ENCODE measurements around the gene KLF7. TPM values are rescaled to one million over a fixed set of nuclear protein-coding genes. Genes with fewer than 3 reads are reported as not detected.

Gene KLF7
- total RNA-seq, 3 donors from 2014 or later: 6.7 to 32.7 (median 12.9) TPM

DNA sequence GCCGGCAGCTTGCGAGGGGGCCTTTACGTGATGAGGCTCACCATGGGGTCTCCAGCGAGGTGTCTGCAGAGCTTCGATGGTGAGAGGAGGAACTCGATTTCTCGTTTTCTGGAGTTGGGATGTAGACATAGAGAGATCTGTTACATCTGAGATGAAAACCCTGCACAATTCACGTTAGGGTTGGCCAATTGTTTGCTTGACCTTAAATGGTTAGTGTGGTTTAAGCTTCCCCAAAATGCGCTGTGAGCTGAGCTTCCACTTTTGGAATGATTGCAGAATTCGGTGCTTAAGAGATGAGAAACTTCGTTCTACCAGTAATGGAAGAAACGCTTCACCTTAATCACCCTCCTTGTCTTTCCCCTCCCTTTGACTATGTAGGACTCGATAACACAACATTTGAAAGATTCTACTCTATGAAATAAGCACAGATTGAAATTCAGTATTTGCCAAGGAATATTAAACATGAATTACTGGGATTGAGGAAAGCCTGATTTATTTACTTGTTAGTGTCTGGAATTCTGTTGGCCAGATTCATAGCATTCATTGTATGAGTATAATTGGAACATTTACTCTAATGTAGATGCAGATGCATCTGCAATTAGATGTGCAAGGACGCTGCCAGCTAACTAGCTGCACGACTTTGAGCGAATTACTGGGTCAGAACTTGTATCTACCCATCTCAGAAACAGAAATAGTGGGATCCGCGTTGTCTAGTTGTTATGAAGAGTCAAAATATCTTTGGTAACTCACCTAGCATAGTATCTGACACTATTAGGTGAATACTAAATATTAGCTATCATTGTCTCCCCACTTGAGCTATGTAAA, 1.6 kb upstream of the KLF7 start:
- ATAC-seq (no peak), DNase-seq (peak in 1 of 3 donors; percentile 32)
- peaks cover 6% of the 10 kb centered on the region for H3K4me1 ChIP-seq (ENCODE audit: low read depth)
- TF ChIP-seq, protein P1, sequence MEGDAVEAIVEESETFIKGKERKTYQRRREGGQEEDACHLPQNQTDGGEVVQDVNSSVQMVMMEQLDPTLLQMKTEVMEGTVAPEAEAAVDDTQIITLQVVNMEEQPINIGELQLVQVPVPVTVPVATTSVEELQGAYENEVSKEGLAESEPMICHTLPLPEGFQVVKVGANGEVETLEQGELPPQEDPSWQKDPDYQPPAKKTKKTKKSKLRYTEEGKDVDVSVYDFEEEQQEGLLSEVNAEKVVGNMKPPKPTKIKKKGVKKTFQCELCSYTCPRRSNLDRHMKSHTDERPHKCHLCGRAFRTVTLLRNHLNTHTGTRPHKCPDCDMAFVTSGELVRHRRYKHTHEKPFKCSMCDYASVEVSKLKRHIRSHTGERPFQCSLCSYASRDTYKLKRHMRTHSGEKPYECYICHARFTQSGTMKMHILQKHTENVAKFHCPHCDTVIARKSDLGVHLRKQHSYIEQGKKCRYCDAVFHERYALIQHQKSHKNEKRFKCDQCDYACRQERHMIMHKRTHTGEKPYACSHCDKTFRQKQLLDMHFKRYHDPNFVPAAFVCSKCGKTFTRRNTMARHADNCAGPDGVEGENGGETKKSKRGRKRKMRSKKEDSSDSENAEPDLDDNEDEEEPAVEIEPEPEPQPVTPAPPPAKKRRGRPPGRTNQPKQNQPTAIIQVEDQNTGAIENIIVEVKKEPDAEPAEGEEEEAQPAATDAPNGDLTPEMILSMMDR (IDR thresholded peaks at IDR 0.05): no peak
- H3K9me3 ChIP-seq: no peaks in the 10 kb centered on the region
- no peaks in the 10 kb centered on the region for H3K36me3 ChIP-seq (ENCODE audit: low read depth)
- intact Hi-C loops (cut with DNase I, micrococcal nuclease): loop anchor here in 1 of 2 donors (10.0 kb wide), 1 partner anchor 167 kb away; no protein-coding TSS in a partner anchor
- H3K4me3 ChIP-seq: no peak overlapping the region

DNA sequence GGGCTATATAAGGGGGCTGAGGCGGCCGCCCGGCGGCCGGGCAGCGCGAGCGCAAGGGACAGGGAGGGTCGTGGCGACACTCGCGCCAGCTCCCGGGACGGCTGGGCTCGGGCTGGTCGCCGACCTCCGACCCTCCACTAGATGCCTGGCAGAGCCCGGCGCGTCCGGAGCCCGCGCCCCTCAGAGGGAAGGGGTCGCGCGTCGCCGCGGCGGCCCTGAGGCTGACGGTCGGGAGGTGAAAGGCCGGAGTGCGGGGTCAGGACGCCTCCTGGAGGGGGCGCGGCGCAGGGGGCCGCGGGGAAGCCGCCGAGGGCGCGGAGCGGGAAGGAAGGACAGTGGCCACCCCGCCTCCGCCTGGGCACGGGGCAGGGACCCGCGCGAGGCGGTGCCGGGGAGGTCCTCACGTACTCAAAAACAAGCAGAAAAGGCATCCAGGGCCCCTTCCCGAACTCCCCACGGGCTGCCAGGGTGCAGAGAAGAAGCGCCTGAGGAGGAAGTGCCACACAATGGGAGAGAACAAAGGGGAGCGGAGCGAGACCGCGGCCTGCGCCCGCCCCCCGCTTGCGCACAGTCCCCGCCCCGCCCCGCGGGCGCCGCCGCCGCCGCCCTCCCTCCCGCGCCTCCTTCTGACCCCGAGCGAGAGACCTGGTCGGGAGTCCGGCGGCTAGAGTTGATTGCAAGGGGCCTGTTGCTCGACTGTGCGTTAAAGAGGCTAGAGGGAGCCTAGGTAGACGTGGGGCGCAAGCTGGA, 776 bp upstream of the KLF7 start:
- TF ChIP-seq, protein P1 (IDR thresholded peaks at IDR 0.05): no peak
- Histone ChIP-seq H3K9me3 (no peaks in the 10 kb centered on the region), H3K4me1 (ENCODE audit: low read depth) (no peaks in the 10 kb centered on the region), H3K36me3 (ENCODE audit: low read depth) (no peaks in the 10 kb centered on the region), H3K4me3 (peak overlapping the region; percentile 64)
- ATAC-seq (peak; percentile 78), DNase-seq (peak; percentile 75 to 80 (median 78))
- intact Hi-C loops (cut with DNase I, micrococcal nuclease): loop anchor here in 1 of 2 donors (10.0 kb wide), 1 partner anchor 168 kb away; no protein-coding TSS in a partner anchor

DNA sequence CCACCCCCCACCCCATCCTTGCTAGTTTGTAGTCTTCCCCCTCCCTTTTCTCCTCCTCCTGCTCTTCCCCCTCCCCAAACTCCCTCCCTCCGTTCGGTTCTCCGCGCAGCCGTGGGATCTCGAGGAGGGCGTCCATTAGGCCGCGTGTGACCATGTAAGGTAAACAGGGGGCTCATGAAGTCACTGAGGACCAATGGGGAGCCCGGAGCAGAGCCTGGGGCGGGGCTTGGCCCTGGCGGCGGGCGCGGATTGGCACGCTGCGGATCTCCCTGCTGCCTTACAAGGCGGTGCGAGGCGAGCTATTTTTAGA, 246 bp upstream of the KLF7 start:
- Histone ChIP-seq H3K9me3 (no peaks in the 10 kb centered on the region), H3K4me3 (peak overlapping the region; percentile 64), H3K4me1 (ENCODE audit: low read depth) (no peaks in the 10 kb centered on the region), H3K36me3 (ENCODE audit: low read depth) (no peaks in the 10 kb centered on the region)
- intact Hi-C loops (cut with DNase I, micrococcal nuclease): loop anchor here in 1 of 2 donors (10.0 kb wide), 1 partner anchor 169 kb away; no protein-coding TSS in a partner anchor
- peak; percentile 94 for ATAC-seq
- TF ChIP-seq, protein P1 (IDR thresholded peaks at IDR 0.05): no peak
- DNase-seq: peak; percentile 95 to 97 (median 96)

DNA sequence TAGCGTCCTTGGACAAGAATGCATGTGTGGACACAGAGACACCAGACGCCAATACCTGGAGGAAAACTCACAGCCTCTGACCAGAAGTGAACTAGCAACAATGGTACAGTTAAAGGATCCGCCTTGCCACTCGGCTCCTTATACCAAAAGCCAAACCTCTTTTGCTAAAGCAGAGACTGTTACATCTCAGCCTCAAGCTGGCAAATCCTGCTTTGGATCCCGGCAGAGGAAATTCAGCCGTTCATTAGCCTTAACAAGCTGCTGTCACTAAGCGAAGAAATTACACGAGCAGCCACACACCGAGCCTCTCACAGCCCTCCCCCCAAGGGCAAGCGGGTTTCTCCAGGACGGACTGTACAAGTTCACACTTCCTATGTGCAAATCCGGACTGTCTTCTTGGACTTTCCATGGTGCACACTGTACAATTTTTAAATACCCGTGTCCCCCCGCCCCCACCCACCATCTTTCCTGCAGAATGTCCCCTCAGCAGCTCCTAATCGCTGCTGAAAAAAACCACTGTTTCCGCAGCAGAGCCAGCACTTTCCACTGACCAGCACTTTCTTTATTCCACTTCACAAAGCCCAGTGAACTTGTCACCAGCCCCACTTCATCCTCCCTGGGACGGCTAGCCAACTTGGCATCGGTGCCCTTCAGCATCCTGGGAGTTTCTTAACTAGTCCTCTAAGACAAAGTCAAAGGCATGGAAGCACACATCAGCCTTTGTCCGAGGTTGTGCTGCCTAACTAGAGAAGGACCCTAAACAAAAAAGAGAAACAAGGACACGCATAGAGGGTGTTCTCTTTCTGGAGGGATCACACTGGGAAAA, 1.5 kb downstream of the KLF7 start:
- H3K9me3 ChIP-seq: no peaks in the 10 kb centered on the region
- DNase-seq (peak; percentile 38 to 53 (median 51)), ATAC-seq (no peak)
- H3K36me3 ChIP-seq (ENCODE audit: low read depth): no peaks in the 10 kb centered on the region
- no peak overlapping the region for H3K4me3 ChIP-seq
- TF ChIP-seq, protein P1 (IDR thresholded peaks at IDR 0.05): no peak
- intact Hi-C loops (cut with DNase I, micrococcal nuclease): loop anchor here in 1 of 2 donors (10.0 kb wide), 1 partner anchor 171 kb away; no protein-coding TSS in a partner anchor
- H3K4me1 ChIP-seq (ENCODE audit: low read depth): no peaks in the 10 kb centered on the region

DNA sequence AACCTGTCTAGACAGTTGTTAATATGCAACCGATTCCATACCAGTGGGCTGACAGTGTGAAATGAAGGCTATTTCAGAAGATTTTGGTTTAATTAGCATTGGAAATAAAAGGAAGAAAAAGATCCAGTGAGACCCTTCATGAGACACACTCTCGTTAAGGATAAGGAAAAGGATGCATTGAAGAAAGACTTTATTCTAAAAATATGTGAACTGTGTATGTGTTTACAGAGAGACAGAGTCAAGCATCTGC, 2.1 kb downstream of the KLF7 start:
- intact Hi-C loops (cut with DNase I, micrococcal nuclease): loop anchor here in 1 of 2 donors (10.0 kb wide), 1 partner anchor 171 kb away; no protein-coding TSS in a partner anchor
- H3K9me3 ChIP-seq: no peaks in the 10 kb centered on the region
- ATAC-seq (no peak), DNase-seq (no peak)
- TF ChIP-seq, protein P1 (IDR thresholded peaks at IDR 0.05): no peak
- no peaks in the 10 kb centered on the region for H3K4me1 ChIP-seq (ENCODE audit: low read depth)
- no peaks in the 10 kb centered on the region for H3K36me3 ChIP-seq (ENCODE audit: low read depth)
- no peak overlapping the region for H3K4me3 ChIP-seq

Data from mucosa of descending colon (tissue), 3 donors.